GM23248 (cell line): Measurements from ENCODE around the gene RGS5. TPM values are rescaled to one million over a fixed set of nuclear protein-coding genes. Genes with fewer than 3 reads are reported as not detected.

ENCODE experiments used
- DNase-seq: peaks from one replicate; pipeline ENCODE4 v3.0.0-alpha.2; 2015
- H2AFZ ChIP-seq: fragments of 200-600 bp; sonication (generic); 2 replicates; pipeline ENCODE4 v1.6.1; 2016; ENCODE audit warnings: antibody characterized with exemption
- H3F3A ChIP-seq: fragments of 200-600 bp; sonication (generic); 2 replicates; pipeline ENCODE4 v1.6.1; 2016; ENCODE audit warnings: mild to moderate bottlenecking, antibody characterized with exemption, mixed run types; ENCODE audit not compliant: insufficient read depth
- H3K27ac ChIP-seq: fragments of 200-600 bp; sonication (generic); 2 replicates; pipeline ENCODE4 v1.5.1; 2016; ENCODE audit warnings: mild to moderate bottlenecking
- H3K27me3 ChIP-seq: fragments of 200-600 bp; sonication (generic); replicated peaks from 2 replicates; pipeline ENCODE4 v1.6.1; 2016; ENCODE audit warnings: mild to moderate bottlenecking; ENCODE audit not compliant: insufficient read depth
- H3K36me3 ChIP-seq: fragments of 200-600 bp; sonication (generic); 2 replicates; pipeline ENCODE4 v1.6.1; 2016; ENCODE audit warnings: low read depth, mild to moderate bottlenecking
- H3K4me1 ChIP-seq: fragments of 200-600 bp; sonication (generic); 2 replicates; pipeline ENCODE4 v1.6.1; 2016; ENCODE audit warnings: mild to moderate bottlenecking; ENCODE audit not compliant: insufficient read depth
- H3K4me2 ChIP-seq: fragments of 200-600 bp; sonication (generic); one replicate; pipeline ENCODE4 v1.6.1; 2016; ENCODE audit warnings: mild to moderate bottlenecking; ENCODE audit not compliant: unreplicated experiment
- H3K4me3 ChIP-seq: fragments of 200-600 bp; sonication (generic); 2 replicates; pipeline ENCODE4 v1.5.1; 2016; ENCODE audit warnings: mild to moderate bottlenecking
- H3K79me2 ChIP-seq: fragments of 200-600 bp; sonication (generic); 2 replicates; pipeline ENCODE4 v1.6.1; 2016; ENCODE audit warnings: mild to moderate bottlenecking; ENCODE audit not compliant: insufficient read depth
- H3K9ac ChIP-seq: fragments of 200-600 bp; sonication (generic); 2 replicates; pipeline ENCODE4 v1.6.1; 2016; ENCODE audit warnings: mild to moderate bottlenecking
- H3K9me2 ChIP-seq: fragments of 200-600 bp; sonication (generic); 2 replicates; pipeline ENCODE4 v1.6.1; 2016; ENCODE audit warnings: mixed run types, mild to moderate bottlenecking, moderate library complexity; ENCODE audit not compliant: insufficient read depth
- H3K9me3 ChIP-seq: fragments of 200-600 bp; sonication (generic); one replicate; pipeline ENCODE4 v1.6.1; 2017; ENCODE audit warnings: low read depth
- H4K20me1 ChIP-seq: fragments of 200-600 bp; sonication (generic); 2 replicates; pipeline ENCODE4 v1.6.0; 2016; ENCODE audit not compliant: insufficient read depth
- EZH2 ChIP-seq: fragments of 200-600 bp; sonication (generic); IDR thresholded peaks from 2 replicates; pipeline ENCODE4 v1.6.1; 2018; ENCODE audit warnings: antibody characterized with exemption, mild to moderate bottlenecking; ENCODE audit not compliant: insufficient read depth, poor library complexity, severe bottlenecking
- EZH2phosphoT487 ChIP-seq: fragments of 200-600 bp; sonication (generic); IDR thresholded peaks from 2 replicates; pipeline ENCODE4 v1.6.1; 2018; ENCODE audit warnings: antibody characterized with exemption, moderate library complexity, mild to moderate bottlenecking, low read depth; ENCODE audit not compliant: insufficient read depth
- WGBS, 2 experiments: methylation state at CpG; one replicate each; pipeline ENCODE4 v1.1.6; 2015 to 2017; ENCODE audit warnings: low lambda C conversion rate in 2 of 2, low coverage in 1 of 2; ENCODE audit errors: missing lambda C conversion rate in 2 of 2; 5-methylcytosine and 5-hydroxymethylcytosine counted together
- in situ Hi-C: fragments of 300-500 bp; cut with MboI; formaldehyde crosslinking; loops from 2 replicates; pipeline ENCODE4 v1.15.0; 2020
- polyA plus RNA-seq: library from polyadenylated mRNA; unstranded; fragments of >200 nt; fragmentation: Nextera tagmentation; extraction: Ambion mirVana; gene quantifications from 2 replicates; pipeline ENCODE4 v1.2.1, GENCODE V29; 2016
- total RNA-seq: library from RNA; depleted of rRNA; stranded (reverse); fragments of >200 nt; shearing (Covaris generic); gene quantifications from 2 replicates; pipeline ENCODE4 v1.2.3, GENCODE V29; 2014

The RGS5 gene
- total and polyA plus RNA-seq, 2 experiments from 2014 or later = 0.89 to 6.8 TPM

GRCh38 chr1:163227126-163227525 lies 24.4 kb upstream of the RGS5 start:
- no peaks in the 10 kb centered on the region for H4K20me1 ChIP-seq
- H3F3A ChIP-seq = no peaks in the 10 kb centered on the region
- no peak for DNase-seq
- H3K9me3 ChIP-seq = no peaks in the 10 kb centered on the region
- in situ Hi-C loops = no loop called here
- H3K79me2 ChIP-seq = no peaks in the 10 kb centered on the region
- H3K9ac ChIP-seq = no peak overlapping the region
- H3K27me3 ChIP-seq = no peaks in the 10 kb centered on the region
- peaks cover 13% of the 10 kb centered on the region for H3K4me1 ChIP-seq
- H3K4me2 ChIP-seq = no peak overlapping the region
- no peaks in the 10 kb centered on the region for H3K36me3 ChIP-seq
- H2AFZ ChIP-seq = no peak overlapping the region
- H3K4me3 ChIP-seq = no peak overlapping the region
- 33 to 64% methylated on average over 1 of the region's 1 CpG for WGBS, 2 experiments
- TF ChIP-seq EZH2phosphoT487 (no peak), EZH2 (no peak)
- H3K9me2 ChIP-seq = no peaks in the 10 kb centered on the region
- H3K27ac ChIP-seq = no peak overlapping the region

- H3K4me3 ChIP-seq = no peak overlapping the region
- no peak overlapping the region for H3K27ac ChIP-seq
- DNase-seq = no peak
- TF ChIP-seq EZH2 (no peak), EZH2phosphoT487 (no peak)
- H4K20me1 ChIP-seq = no peaks in the 10 kb centered on the region
- H3F3A ChIP-seq = no peaks in the 10 kb centered on the region
- no peak overlapping the region for H2AFZ ChIP-seq
- H3K79me2 ChIP-seq = no peaks in the 10 kb centered on the region
- WGBS, 2 experiments = 78% methylated on average over 4 of the region's 4 CpGs
- no peaks in the 10 kb centered on the region for H3K9me2 ChIP-seq
- in situ Hi-C loops = no loop called here
- H3K4me2 ChIP-seq = no peak overlapping the region
- H3K27me3 ChIP-seq = no peaks in the 10 kb centered on the region
- no peaks in the 10 kb centered on the region for H3K4me1 ChIP-seq
- no peak overlapping the region for H3K9ac ChIP-seq
- no peaks in the 10 kb centered on the region for H3K36me3 ChIP-seq
- H3K9me3 ChIP-seq = no peaks in the 10 kb centered on the region
Observed at GRCh38 chr1:163213626-163214025, 10.9 kb upstream of the RGS5 start.

DNA sequence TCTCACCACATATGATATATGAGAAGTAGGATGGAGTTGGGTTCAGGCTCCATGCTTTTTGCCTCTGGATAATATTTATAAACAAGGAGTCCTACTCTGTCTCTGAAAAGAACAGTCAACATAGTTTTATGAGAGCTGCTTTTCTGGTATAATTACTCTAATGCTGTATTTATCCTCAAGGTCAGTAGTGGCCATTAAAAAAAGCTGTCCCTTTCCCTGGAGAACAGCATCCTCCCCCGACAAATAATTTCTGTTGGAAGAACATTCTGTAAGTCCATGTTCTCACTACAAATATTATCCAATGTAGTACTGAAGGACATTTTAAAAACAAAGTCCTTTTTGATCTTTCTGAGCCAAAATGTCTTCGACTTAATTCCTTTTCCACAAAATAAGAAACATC lies 9.0 kb upstream of the RGS5 start:
- no peak overlapping the region for H3K27ac ChIP-seq
- no peaks in the 10 kb centered on the region for H3K4me1 ChIP-seq
- no peaks in the 10 kb centered on the region for H4K20me1 ChIP-seq
- in situ Hi-C loops = no loop called here
- 68 to 72% methylated on average over 2 of the region's 2 CpGs for WGBS, 2 experiments
- no peak overlapping the region for H2AFZ ChIP-seq
- H3K36me3 ChIP-seq = no peaks in the 10 kb centered on the region
- H3K9ac ChIP-seq = no peak overlapping the region
- H3K27me3 ChIP-seq = no peaks in the 10 kb centered on the region
- no peak overlapping the region for H3K4me2 ChIP-seq
- no peak overlapping the region for H3K4me3 ChIP-seq
- no peaks in the 10 kb centered on the region for H3F3A ChIP-seq
- H3K79me2 ChIP-seq = no peaks in the 10 kb centered on the region
- H3K9me3 ChIP-seq = no peaks in the 10 kb centered on the region
- no peak for DNase-seq
- TF ChIP-seq EZH2 (no peak), EZH2phosphoT487 (no peak)
- no peaks in the 10 kb centered on the region for H3K9me2 ChIP-seq

- peak overlapping the region; percentile 67 for H3K4me2 ChIP-seq
- H3K36me3 ChIP-seq = no peaks in the 10 kb centered on the region
- H3K79me2 ChIP-seq = no peaks in the 10 kb centered on the region
- TF ChIP-seq EZH2phosphoT487 (no peak), EZH2 (no peak)
- in situ Hi-C loops = no loop called here
- peaks cover 28% of the 10 kb centered on the region for H3K4me1 ChIP-seq
- H3K4me3 ChIP-seq = no peak overlapping the region
- H3K9me2 ChIP-seq = no peaks in the 10 kb centered on the region
- DNase-seq = peak; percentile 58
- 0 out of 2 replicates have a peak, but pooled peaks cover 9% of the 10 kb centered on the region for H3F3A ChIP-seq
- no peaks in the 10 kb centered on the region for H3K27me3 ChIP-seq
- H3K9ac ChIP-seq = no peak overlapping the region
- no peak overlapping the region for H3K27ac ChIP-seq
- no peaks in the 10 kb centered on the region for H4K20me1 ChIP-seq
- peak overlapping the region; percentile 49 for H2AFZ ChIP-seq
- H3K9me3 ChIP-seq = no peaks in the 10 kb centered on the region
Observed at GRCh38 chr1:163205513-163205912, 2.8 kb upstream of the RGS5 start.

DNA sequence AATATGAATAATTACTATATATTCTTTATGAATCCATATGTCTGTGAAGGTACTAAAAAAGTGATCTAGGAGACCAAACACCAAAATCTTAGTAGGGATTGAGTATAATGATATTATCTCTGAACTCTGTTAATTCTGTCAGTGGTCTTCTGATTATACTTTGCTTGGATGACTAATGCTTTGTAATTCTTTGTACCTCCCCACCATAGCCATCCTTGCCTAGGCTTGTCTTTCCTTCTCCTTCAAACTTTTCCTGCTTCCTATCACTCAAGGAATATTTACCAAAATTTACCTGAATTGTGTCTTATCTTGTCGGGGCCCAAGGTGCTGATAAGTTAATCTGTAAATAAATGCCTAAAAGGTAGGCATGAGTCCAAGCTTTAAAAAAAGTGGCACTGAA lies 845 bp upstream of the RGS5 start:
- Histone ChIP-seq H3F3A (0 out of 2 replicates have a peak, but pooled peaks cover 9% of the 10 kb centered on the region), H3K9ac (no peak overlapping the region), H4K20me1 (no peaks in the 10 kb centered on the region), H3K36me3 (no peaks in the 10 kb centered on the region), H2AFZ (peak overlapping the region; percentile 80), H3K9me3 (no peaks in the 10 kb centered on the region), H3K9me2 (no peaks in the 10 kb centered on the region), H3K4me2 (peak overlapping the region; percentile 39), H3K27ac (no peak overlapping the region), H3K4me3 (no peak overlapping the region), H3K79me2 (no peaks in the 10 kb centered on the region), H3K4me1 (peaks cover 28% of the 10 kb centered on the region), H3K27me3 (no peaks in the 10 kb centered on the region)
- TF ChIP-seq EZH2 (no peak), EZH2phosphoT487 (no peak)
- in situ Hi-C loops = no loop called here
- DNase-seq = peak; percentile 9
- WGBS, 2 experiments = 88 to 97% methylated on average over 1 of the region's 1 CpG
